ENCODE data around the gene PCDHGA12.

The PCDHGA12 gene

GRCh38 chr5:141439411-141440141, 9.3 kb downstream of the PCDHGA12 start:
- no peak for DNase-seq (ENCODE audit: low read depth)

GRCh38 chr5:141440341-141440740, 10.0 kb downstream of the PCDHGA12 start:
- no peak for DNase-seq (ENCODE audit: low read depth)

DNA sequence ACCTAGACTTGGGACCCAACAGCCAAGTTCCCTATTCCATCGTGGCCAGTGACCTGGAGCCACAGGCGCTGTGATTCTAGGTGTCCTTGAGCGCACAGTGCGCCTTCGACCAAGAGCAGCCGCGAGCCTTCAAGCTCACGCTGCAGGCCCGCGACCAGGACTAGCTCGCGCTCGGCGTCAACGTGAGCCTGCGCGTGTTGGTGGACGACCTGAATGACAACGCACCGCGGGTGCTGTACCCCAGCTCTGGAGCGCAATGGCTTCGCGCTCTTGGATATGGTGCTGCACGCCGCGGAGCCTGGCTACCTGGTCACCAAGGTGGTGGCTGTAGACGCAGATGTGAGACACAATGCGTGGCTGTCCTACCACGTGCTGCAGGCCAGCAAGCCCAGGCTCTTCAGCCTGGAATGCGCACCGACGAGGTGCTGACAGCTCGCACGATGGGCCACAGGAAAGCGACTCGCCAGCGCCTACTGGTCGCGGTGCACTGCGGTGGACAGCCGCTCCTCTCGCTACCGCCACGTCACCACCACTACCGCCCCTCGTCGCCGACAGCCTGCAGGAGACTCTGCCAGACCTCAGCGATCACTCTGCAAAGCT, 11.4 kb downstream of the PCDHGA12 start:
- DNase-seq (ENCODE audit: low read depth) = no peak

DNA sequence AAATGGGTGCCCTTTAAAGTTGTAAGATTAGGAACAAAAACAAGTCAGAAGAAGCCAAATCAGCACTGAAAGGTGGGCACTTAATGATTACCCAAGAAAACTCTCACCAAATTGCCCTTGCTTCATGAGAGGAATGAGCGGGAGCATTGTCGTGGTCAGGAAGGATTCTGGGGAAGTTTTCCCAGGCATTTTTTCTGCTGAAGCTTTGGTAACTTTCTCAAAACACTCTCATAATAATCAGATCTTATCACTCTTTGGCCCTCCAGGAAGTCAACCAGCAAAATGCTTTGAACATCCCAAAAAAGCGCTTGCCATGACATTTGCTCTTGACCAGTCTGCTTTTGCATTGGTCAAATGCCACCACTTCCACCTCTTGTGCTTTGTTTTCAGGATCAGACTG, 35.0 kb downstream of the PCDHGA12 start:
- no peak for DNase-seq (ENCODE audit: low read depth)

- DNase-seq (ENCODE audit: low read depth) = peak; percentile 10
Measured at GRCh38 chr5:141475625-141476131, 45.4 kb downstream of the PCDHGA12 start, which contains the start of gene PCDHGC3. Gene PCDHGC3 (plus strand): TSS chr5:141475966. CDS start chr5:141476117, 151 bp downstream.

DNA sequence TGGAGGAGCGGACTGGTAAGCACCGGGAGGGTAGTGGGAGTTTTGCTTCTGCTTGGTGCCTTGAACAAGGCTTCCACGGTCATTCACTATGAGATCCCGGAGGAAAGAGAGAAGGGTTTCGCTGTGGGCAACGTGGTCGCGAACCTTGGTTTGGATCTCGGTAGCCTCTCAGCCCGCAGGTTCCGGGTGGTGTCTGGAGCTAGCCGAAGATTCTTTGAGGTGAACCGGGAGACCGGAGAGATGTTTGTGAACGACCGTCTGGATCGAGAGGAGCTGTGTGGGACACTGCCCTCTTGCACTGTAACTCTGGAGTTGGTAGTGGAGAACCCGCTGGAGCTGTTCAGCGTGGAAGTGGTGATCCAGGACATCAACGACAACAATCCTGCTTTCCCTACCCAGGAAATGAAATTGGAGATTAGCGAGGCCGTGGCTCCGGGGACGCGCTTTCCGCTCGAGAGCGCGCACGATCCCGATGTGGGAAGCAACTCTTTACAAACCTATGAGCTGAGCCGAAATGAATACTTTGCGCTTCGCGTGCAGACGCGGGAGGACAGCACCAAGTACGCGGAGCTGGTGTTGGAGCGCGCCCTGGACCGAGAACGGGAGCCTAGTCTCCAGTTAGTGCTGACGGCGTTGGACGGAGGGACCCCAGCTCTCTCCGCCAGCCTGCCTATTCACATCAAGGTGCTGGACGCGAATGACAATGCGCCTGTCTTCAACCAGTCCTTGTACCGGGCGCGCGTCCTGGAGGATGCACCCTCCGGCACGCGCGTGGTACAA, 46.0 kb downstream of the PCDHGA12 start:
- no peak for DNase-seq (ENCODE audit: low read depth)

DNA sequence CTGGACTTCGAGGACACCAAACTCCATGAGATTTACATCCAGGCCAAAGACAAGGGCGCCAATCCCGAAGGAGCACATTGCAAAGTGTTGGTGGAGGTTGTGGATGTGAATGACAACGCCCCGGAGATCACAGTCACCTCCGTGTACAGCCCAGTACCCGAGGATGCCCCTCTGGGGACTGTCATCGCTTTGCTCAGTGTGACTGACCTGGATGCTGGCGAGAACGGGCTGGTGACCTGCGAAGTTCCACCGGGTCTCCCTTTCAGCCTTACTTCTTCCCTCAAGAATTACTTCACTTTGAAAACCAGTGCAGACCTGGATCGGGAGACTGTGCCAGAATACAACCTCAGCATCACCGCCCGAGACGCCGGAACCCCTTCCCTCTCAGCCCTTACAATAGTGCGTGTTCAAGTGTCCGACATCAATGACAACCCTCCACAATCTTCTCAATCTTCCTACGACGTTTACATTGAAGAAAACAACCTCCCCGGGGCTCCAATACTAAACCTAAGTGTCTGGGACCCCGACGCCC, 46.8 kb downstream of the PCDHGA12 start:
- DNase-seq (ENCODE audit: low read depth) = no peak

DNA sequence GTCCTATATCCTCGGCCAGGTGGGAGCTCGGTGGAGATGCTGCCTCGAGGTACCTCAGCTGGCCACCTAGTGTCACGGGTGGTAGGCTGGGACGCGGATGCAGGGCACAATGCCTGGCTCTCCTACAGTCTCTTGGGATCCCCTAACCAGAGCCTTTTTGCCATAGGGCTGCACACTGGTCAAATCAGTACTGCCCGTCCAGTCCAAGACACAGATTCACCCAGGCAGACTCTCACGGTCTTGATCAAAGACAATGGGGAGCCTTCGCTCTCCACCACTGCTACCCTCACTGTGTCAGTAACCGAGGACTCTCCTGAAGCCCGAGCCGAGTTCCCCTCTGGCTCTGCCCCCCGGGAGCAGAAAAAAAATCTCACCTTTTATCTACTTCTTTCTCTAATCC, 47.5 kb downstream of the PCDHGA12 start:
- DNase-seq (ENCODE audit: low read depth) = no peak

DNA sequence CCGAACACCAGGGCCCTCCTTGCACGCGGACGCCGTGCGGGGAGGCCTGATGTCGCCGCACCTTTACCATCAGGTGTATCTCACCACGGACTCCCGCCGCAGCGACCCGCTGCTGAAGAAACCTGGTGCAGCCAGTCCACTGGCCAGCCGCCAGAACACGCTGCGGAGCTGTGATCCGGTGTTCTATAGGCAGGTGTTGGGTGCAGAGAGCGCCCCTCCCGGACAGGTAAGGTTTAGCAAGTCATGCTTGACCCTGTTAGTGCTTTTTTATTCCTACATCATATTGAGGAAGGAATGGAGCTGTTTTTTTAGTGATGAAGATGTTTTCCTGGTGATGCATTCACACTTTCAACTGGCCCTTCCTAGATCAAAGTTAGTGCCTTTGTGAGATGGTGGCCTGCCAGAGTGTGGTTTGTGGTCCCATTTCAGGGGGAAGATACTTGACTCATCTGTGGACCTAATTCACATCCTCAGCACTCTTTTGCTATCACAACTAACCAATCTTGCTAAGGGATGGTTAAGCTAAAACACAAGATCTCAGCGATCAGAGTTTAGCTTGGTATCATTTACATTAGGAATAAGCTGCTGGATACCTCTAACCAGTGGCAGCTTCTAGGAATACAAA, 48.1 kb downstream of the PCDHGA12 start:
- no peak for DNase-seq (ENCODE audit: low read depth)

DNA sequence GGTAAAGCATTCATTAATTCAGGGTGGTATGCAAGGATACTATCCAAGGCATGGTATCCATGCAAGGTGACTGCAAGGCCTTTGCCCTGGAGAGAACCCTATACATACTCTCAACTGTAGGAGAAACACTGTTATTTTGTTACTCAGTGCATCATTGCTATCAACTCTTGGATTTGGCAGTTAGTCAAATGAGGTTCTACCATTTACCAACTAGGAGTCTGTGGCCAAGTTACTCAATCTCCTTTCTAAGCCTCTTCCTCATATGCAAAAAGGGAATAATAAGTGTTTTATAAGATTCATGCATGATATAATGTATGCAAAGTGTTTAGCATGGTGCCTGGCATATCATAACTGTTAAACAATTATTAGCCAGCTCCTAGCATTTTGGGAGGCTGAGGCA, 49.5 kb downstream of the PCDHGA12 start:
- DNase-seq (ENCODE audit: low read depth) = no peak

Measured in T follicular helper cell (primary cell).